Mucosa of stomach (tissue), 1 donor: ENCODE data around the gene TIGD6.

Experiments
- H3K27me3 ChIP-seq: one replicate; pipeline ENCODE4 v1.7.0; 2013; ENCODE audit warnings: mild to moderate bottlenecking, low read length; ENCODE audit not compliant: control insufficient read depth, insufficient read depth
- H3K36me3 ChIP-seq: one replicate; pipeline ENCODE4 v1.7.0; 2013; ENCODE audit warnings: low read length; ENCODE audit not compliant: control insufficient read depth, insufficient read depth
- H3K4me1 ChIP-seq: one replicate; pipeline ENCODE4 v1.7.0; 2013; ENCODE audit warnings: mild to moderate bottlenecking, low read length; ENCODE audit not compliant: control insufficient read depth, insufficient read depth
- H3K4me3 ChIP-seq: one replicate; pipeline ENCODE4 v1.7.0; 2013; ENCODE audit warnings: low read length
- H3K9ac ChIP-seq: one replicate; pipeline ENCODE4 v1.7.0; 2013; ENCODE audit warnings: mild to moderate bottlenecking, low read length, moderate library complexity
- H3K9me3 ChIP-seq: one replicate; pipeline ENCODE4 v1.7.0; 2013; ENCODE audit warnings: mild to moderate bottlenecking, low read length, moderate library complexity; ENCODE audit not compliant: control insufficient read depth
- donor health status: Pancreatic carcinoma.

Gene TIGD6

DNA sequence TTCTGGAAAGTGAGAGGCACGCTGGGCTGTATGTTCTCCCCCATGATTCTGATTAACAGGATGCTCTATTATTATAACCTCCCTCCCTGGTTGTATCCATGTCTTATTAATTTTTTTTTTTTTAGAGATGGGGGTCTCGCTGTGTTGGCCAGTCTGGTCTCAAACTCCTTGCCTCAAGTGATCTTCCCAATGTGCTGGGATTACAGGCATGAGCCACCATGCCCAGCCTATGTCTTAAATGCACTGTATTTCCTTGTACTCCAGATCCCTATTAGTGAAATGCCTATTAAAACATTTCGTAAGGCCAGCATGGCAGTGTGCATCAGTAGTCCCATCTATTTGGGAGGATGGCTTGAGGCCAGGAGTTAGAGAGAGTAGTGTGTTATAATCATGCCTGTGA is 7.0 kb downstream of the TIGD6 start:
- Histone ChIP-seq H3K36me3 (no peaks in the 10 kb centered on the region), H3K9ac (no peak overlapping the region), H3K4me1 (no peaks in the 10 kb centered on the region), H3K4me3 (no peak overlapping the region), H3K9me3 (no peaks in the 10 kb centered on the region), H3K27me3 (no peaks in the 10 kb centered on the region)

DNA sequence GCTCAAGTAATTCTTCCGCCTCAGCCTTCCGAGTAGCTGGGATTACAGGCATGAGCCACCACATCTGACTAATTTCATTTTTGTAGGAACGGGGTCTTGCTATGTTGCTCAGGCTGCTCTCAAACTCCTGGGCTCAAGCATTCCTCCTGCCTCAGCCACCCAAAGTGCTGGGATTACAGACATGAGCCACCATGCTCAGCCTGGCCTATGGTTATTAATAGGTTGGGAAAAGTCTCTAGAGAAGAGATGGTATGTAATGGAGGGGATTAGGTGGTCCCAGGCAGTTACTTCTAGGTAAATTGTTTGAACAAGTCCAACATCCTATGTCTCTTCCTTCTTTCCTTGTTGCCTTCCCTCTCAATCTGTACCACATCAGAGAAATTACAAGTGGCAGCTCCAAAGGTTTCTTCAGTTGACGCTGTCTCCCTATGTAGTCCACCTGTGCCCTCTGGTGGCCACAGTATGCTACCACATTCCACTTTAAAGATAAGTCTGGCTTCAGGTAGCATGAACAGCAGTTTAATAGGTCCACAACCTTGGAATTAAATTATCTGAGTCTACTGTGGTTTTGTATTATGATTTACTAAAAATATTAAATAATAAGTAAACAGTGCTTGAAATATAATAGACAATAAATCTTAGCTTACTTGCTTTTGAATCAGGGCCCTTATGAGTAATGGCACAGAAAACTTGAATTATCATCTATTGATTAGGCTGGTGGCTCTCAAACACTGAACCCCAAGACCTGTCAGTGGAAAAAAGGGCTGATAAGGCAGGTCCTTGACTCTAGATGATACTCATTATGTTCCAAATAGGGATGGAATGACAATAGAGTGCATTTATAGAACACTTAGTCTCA is 9.7 kb downstream of the TIGD6 start:
- Histone ChIP-seq H3K9ac (no peak overlapping the region), H3K4me1 (no peaks in the 10 kb centered on the region), H3K9me3 (no peaks in the 10 kb centered on the region), H3K27me3 (no peaks in the 10 kb centered on the region), H3K36me3 (no peaks in the 10 kb centered on the region), H3K4me3 (no peak overlapping the region)

DNA sequence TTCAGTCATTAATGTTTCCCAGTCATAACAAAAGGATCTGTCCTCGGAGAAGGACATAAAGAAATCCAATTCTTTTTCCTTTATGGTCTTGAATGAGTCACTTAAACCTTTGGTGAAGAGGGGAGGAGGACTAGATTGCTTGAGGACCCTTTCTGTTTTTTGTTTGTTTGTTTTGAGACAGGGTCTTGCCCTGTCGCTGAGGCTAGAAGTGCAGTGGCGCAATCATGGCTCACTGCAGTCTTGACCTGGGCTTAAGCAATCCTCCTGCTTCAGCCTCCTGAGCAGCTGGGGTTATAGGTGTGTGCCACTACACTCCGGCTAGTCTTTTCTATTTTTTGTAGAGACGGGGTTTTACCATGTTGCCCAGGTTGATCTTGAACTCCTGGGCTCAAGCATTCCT is 12.3 kb downstream of the TIGD6 start:
- Histone ChIP-seq H3K9me3 (no peaks in the 10 kb centered on the region), H3K27me3 (no peaks in the 10 kb centered on the region), H3K9ac (no peak overlapping the region), H3K4me1 (no peaks in the 10 kb centered on the region), H3K36me3 (no peaks in the 10 kb centered on the region), H3K4me3 (no peak overlapping the region)

DNA sequence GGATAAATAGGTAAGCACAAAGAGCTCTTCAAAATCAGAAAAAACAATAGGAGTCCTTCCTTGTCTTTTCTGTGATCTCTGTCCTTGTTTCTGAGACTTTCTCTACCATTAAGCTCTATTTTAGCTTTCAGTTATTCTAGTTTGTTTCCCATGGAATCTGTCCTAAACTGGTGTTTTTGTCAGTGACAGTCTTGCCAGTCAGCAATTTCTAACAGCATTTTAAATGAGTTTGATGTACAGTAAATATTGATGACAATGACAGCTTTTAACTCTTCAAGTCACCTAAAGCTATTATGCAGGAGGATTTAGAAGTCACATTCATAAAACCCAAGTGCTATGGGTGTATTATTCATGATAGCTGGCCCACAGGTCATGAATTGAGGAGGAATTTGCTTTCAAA is 17.9 kb downstream of the TIGD6 start:
- Histone ChIP-seq H3K4me3 (no peak overlapping the region), H3K36me3 (no peaks in the 10 kb centered on the region), H3K27me3 (no peaks in the 10 kb centered on the region), H3K4me1 (no peaks in the 10 kb centered on the region), H3K9ac (no peak overlapping the region), H3K9me3 (no peaks in the 10 kb centered on the region)

DNA sequence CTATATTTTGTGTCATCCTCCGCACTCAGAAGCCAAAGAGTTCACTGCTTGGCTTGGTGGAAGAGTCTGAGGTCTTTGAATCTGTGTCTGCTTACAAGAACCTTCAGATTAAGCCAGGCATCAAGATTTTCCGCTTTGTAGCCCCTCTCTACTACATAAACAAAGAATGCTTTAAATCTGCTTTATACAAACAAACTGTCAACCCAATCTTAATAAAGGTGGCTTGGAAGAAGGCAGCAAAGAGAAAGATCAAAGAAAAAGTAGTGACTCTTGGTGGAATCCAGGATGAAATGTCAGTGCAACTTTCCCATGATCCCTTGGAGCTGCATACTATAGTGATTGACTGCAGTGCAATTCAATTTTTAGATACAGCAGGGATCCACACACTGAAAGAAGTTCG is 19.2 kb downstream of the TIGD6 start:
- Histone ChIP-seq H3K9me3 (no peaks in the 10 kb centered on the region), H3K9ac (no peak overlapping the region), H3K36me3 (no peaks in the 10 kb centered on the region), H3K4me1 (no peaks in the 10 kb centered on the region), H3K27me3 (no peaks in the 10 kb centered on the region), H3K4me3 (no peak overlapping the region)

DNA sequence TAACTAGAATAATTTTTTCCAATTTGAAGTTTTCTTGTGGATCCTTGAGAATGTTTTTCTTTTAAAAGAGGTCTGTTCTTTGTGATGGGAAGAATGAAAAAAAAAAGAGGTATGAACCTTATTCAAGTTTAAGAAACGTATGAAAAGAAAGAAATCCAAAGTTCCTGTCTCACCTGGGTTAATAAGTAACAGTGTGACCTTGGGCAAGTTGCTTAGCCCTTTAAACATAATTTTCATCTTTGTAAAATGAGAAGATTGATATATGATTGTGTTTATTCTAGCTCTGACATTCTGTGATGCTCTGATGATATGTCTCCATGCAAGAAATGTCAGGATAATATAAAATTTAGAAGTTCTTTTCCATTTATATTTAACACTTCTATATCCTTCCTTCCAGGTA is 20.6 kb downstream of the TIGD6 start:
- H3K9ac ChIP-seq = no peak overlapping the region
- H3K36me3 ChIP-seq = no peaks in the 10 kb centered on the region
- H3K9me3 ChIP-seq = no peaks in the 10 kb centered on the region
- no peaks in the 10 kb centered on the region for H3K4me1 ChIP-seq
- no peaks in the 10 kb centered on the region for H3K27me3 ChIP-seq
- no peak overlapping the region for H3K4me3 ChIP-seq

DNA sequence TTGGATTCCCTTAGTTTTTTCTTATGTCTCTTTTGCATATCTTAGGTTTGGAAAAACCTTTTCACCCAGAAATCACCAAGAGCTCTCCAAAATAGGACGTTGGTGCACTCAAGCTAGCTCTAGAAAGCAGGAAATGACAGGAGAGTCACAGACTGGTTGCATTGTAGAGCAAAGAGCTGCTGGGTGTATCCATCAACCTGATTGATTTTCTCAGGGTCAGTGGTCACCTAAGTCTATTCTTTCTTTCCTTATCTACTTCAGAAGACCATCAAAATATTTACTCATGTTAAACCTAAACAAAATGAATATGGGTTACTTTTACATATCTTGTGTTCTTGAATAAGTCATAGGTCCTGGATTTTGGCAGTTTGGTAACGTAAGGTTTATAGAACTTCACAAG is 25.0 kb downstream of the TIGD6 start:
- H3K4me1 ChIP-seq = no peaks in the 10 kb centered on the region
- H3K9ac ChIP-seq = no peak overlapping the region
- no peak overlapping the region for H3K4me3 ChIP-seq
- no peaks in the 10 kb centered on the region for H3K36me3 ChIP-seq
- H3K9me3 ChIP-seq = no peaks in the 10 kb centered on the region
- no peaks in the 10 kb centered on the region for H3K27me3 ChIP-seq

DNA sequence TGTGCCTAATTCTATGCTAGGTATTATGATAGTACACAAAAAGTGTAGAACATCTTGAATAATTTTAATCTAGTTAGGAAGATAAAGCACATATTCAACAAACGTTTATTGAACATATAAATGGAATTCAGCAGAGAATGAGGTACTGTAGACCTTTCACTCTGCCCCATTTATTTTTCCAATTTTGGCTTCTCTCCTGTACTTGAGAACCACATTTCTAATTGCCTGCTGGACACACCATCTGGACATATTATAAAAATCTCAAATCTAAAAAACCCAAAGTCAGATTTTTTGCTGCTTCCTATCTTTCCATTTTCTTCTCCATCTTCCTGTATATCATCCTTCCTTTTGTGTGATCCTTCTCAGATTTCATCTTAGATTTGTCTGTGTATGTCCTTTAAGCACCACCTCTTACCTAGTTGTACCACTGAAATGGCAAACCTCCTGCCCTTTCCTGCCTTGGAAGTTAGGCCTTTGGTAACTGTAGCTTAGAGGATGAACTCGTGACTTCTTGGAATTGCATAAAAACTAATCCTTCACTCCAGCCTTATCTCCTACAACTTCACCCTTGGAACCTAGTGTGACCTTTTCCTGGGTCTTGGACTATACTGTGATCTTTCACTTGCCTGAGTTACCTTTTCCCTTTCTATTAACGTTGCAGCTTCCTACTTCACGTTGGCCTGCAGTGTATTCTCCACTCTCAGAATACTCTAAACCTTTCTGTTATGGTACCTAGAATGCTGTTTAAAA is 31.1 kb downstream of the TIGD6 start:
- Histone ChIP-seq H3K4me1 (no peaks in the 10 kb centered on the region), H3K4me3 (no peak overlapping the region), H3K9ac (no peak overlapping the region), H3K9me3 (no peaks in the 10 kb centered on the region), H3K36me3 (no peaks in the 10 kb centered on the region), H3K27me3 (no peaks in the 10 kb centered on the region)

DNA sequence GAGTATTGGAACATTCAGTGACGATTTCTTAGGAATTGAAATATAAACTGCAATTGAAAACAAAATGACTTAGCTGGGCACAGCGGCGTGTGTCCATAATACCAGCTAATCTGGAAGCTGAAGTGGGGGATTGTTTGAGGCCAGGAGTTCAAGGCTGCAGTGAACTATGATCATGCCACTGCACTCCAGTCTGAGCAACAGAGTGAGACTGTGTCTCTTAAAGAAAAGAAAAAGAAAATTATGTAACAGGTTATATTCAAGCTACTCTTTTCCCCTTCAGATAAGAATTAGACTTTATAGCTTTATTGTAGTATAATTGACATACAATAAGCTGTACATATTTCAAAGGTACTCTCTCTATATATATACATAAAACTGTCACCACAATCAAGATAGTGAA is 33.5 kb downstream of the TIGD6 start:
- H3K27me3 ChIP-seq = no peaks in the 10 kb centered on the region
- H3K4me3 ChIP-seq = no peak overlapping the region
- no peak overlapping the region for H3K9ac ChIP-seq
- H3K9me3 ChIP-seq = no peaks in the 10 kb centered on the region
- H3K4me1 ChIP-seq = no peaks in the 10 kb centered on the region
- H3K36me3 ChIP-seq = no peaks in the 10 kb centered on the region

DNA sequence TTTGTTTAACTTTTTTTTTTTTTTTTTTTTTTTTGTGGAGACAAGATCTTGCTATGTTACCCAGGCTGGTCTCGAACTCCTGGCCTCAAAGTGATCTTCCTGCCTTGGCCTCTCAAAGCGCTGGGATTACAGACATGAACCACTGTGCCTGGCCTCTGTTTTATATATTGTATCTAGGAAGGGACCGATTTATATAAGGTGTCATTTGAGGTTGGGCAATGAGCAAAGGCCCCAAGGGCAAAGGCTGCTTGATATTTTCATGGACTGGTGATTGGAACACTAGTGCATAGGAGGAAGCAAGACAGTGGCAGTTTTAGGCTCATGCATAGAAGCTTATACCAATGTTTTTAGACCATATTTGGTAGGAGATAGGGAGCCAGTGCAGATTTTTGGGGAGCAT is 36.7 kb downstream of the TIGD6 start:
- Histone ChIP-seq H3K4me1 (peaks cover 14% of the 10 kb centered on the region), H3K27me3 (no peaks in the 10 kb centered on the region), H3K9ac (no peak overlapping the region), H3K36me3 (no peaks in the 10 kb centered on the region), H3K4me3 (no peak overlapping the region), H3K9me3 (no peaks in the 10 kb centered on the region)

DNA sequence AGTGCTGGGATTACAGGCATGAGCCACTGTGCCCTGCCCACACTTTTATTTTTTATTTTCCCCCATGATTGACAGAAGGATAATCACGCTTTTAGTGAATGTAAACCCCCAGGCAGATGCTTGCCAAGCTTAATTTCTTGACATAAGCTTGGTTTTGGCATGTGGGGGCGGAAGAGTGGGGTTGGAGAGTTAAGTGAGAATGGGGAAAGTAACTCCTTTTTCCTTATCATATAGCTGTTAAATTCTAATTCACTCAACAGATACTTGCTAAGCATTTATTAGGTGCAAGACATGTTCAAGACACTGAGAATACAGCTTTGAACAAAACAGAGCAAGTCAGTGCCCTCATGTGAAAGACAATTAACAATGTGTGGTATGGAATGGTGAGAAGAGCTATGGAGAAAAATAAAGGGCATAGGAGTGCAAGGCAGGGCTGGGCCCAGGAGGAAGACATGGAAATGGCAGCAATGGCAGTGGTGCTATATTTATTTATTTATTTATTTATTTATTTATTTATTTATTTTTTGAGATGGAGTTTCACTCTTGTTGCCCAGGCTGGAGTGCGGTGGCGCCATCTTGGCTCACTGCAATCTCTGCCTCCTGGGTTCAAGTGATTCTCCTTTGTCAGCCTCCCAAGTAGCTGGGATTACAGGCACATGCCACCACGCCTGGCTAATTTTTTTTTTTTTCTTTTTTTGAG is 37.7 kb downstream of the TIGD6 start:
- Histone ChIP-seq H3K4me3 (no peak overlapping the region), H3K4me1 (peaks cover 14% of the 10 kb centered on the region), H3K9me3 (no peaks in the 10 kb centered on the region), H3K36me3 (no peaks in the 10 kb centered on the region), H3K9ac (no peak overlapping the region), H3K27me3 (no peaks in the 10 kb centered on the region)

DNA sequence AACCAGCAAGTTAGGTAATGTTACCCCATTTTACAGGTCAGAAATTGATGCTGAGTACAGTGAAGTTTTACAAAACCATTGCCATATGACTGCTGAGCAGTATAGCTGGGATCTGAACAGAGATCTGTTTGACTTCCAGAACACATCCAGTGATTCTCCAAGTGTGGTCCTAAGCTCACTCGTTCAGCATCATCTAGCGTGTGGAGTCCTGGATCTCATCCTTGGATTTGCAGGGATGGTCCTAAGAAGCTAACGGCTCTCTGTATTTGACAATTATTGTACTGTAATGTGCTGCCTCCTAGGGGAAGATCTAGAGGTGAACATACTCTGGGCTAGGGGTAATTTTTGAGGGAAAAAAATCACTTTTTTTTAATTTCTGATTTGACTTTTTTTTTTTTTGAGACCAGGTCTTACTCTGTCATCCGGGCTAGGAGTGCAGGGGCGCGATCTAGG is 38.5 kb downstream of the TIGD6 start:
- H3K27me3 ChIP-seq = no peaks in the 10 kb centered on the region
- H3K4me1 ChIP-seq = peaks cover 14% of the 10 kb centered on the region
- H3K9ac ChIP-seq = no peak overlapping the region
- H3K9me3 ChIP-seq = no peaks in the 10 kb centered on the region
- no peaks in the 10 kb centered on the region for H3K36me3 ChIP-seq
- no peak overlapping the region for H3K4me3 ChIP-seq
